Type B pancreatic cell (in vitro differentiated cells): ENCODE data around the gene BBS2. TPM values are rescaled to one million over a fixed set of nuclear protein-coding genes. Genes with fewer than 3 reads are reported as not detected.

Source experiments
- DNase-seq: peaks from one replicate; pipeline ENCODE4 v3.0.0; 2021; ENCODE audit warnings: mixed read lengths; ENCODE audit not compliant: unreplicated experiment; ENCODE audit errors: extremely low spot score
- H3K27ac Mint-ChIP-seq: 2 replicates; pipeline ENCODE4 v1.8.0; 2021; ENCODE audit warnings: mild to moderate bottlenecking, mixed read lengths
- H3K27me3 Mint-ChIP-seq: 2 replicates; pipeline ENCODE4 v1.8.0; 2021; ENCODE audit warnings: mixed read lengths
- H3K36me3 Mint-ChIP-seq: 2 replicates; pipeline ENCODE4 v1.8.0; 2021; ENCODE audit warnings: mixed read lengths
- H3K4me1 Mint-ChIP-seq: one replicate; pipeline ENCODE4 v1.8.0; 2021; ENCODE audit warnings: mixed read lengths; ENCODE audit not compliant: unreplicated experiment
- H3K4me3 Mint-ChIP-seq: 2 replicates; pipeline ENCODE4 v1.8.0; 2021; ENCODE audit warnings: mild to moderate bottlenecking, mixed read lengths
- H3K9me3 Mint-ChIP-seq: 2 replicates; pipeline ENCODE4 v1.8.0; 2021; ENCODE audit warnings: mixed read lengths
- total RNA-seq: library from RNA; stranded (reverse); gene quantifications from 2 replicates; pipeline ENCODE4 v1.2.1, GENCODE V29; 2021; ENCODE audit warnings: low replicate concordance
- TF ChIP-seq, protein P1 (sequence below): fragments of 200-600 bp; sonication (generic); conservative IDR thresholded peaks from 2 replicates; pipeline ENCODE4 v1.5.0; 2021; ENCODE audit warnings: antibody characterized with exemption, mild to moderate bottlenecking

The BBS2 gene
- total RNA-seq, 1 donor from 2014 or later = 39.6 TPM

DNA sequence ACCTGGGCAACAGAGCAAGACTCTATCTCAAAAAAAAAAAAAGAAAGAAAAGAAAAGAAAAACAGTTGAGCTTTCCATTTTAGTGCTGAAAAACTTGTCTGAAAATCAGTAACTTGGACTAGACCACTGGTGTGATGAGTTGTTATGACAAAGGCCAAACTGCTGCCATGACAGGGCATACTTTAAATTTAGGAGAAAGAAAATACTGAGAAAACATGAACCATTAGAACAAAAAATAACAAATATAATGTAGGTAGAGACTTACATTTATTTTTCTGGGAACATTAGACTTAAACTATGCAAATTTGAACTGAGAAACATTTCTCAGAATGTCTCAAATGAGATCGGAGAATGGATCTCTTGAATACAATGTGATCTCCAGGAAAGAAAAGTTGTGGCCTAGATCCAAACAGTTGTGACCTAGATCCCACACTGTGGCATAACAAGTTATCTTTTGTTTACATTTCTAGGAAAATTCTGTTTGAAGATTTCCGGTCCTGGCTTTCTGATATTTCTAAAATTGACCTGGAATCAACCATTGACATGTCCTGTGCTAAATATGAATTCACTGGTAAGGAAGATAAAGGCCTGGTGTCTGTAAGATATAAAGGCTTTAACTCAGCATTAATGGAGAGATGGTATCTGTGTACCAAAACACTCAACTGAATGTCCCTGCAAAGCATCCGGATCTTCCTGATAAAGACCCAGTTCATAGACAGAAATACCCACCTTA is 57.6 kb downstream of the BBS2 start:
- Mint-ChIP-seq H3K27me3 (no peaks in the 10 kb centered on the region), H3K4me1 (no peaks in the 10 kb centered on the region), H3K36me3 (peaks cover 39% of the 10 kb centered on the region), H3K27ac (no peak overlapping the region), H3K9me3 (no peaks in the 10 kb centered on the region), H3K4me3 (no peak overlapping the region)
- TF ChIP-seq, protein P1, sequence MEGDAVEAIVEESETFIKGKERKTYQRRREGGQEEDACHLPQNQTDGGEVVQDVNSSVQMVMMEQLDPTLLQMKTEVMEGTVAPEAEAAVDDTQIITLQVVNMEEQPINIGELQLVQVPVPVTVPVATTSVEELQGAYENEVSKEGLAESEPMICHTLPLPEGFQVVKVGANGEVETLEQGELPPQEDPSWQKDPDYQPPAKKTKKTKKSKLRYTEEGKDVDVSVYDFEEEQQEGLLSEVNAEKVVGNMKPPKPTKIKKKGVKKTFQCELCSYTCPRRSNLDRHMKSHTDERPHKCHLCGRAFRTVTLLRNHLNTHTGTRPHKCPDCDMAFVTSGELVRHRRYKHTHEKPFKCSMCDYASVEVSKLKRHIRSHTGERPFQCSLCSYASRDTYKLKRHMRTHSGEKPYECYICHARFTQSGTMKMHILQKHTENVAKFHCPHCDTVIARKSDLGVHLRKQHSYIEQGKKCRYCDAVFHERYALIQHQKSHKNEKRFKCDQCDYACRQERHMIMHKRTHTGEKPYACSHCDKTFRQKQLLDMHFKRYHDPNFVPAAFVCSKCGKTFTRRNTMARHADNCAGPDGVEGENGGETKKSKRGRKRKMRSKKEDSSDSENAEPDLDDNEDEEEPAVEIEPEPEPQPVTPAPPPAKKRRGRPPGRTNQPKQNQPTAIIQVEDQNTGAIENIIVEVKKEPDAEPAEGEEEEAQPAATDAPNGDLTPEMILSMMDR = no peak
- no peak for DNase-seq

DNA sequence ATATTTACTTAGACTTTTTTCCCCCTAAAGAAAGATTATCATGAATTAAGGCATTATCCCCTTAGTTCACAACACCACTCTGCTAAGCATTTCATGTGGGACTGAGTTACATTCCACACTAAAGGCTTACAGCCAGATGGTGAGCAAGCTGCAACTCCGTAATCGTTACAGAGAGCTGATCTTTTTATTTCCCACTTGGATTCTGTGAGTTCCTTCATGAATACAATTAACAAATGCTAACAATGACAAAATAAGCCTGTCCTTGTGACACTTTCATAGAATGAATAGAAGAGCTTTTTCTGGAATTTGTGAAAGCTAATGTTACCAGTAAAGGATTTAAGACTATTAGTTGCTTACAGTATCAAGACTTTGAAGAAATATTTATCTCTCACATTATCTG is 59.7 kb downstream of the BBS2 start:
- TF ChIP-seq, protein P1 = no peak
- Mint-ChIP-seq H3K27me3 (no peaks in the 10 kb centered on the region), H3K9me3 (no peaks in the 10 kb centered on the region), H3K27ac (no peak overlapping the region), H3K4me1 (no peaks in the 10 kb centered on the region), H3K4me3 (no peak overlapping the region), H3K36me3 (peaks cover 54% of the 10 kb centered on the region)
- DNase-seq = no peak

DNA sequence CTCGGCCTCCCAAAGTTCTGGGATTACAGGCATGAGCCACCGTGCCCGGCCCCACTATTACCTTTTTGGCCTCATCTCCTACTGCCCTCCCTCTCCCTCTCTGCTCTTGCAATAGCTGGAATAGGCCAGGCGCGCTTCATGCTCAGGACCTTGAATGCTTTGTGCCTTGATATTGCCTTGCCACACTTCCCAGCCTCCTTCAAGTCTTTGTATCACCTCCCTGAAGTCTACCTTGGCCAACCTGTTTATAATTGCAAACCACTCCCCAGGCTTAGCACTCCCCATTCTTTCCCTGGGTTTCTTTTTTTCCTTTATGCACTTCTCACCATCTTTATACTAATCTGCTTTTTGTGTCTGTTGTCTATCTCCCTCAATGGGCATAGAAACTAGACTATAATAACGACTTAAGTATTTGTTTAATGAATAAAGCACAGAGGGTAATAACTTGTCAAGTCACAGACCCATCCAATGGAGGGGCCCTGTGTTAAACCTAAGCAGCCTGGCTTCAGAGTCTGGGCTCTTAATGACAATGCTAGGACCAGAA is 61.8 kb downstream of the BBS2 start:
- H3K36me3 Mint-ChIP-seq = peaks cover 52% of the 10 kb centered on the region
- TF ChIP-seq, protein P1 = no peak
- H3K27ac Mint-ChIP-seq = peak overlapping the region; percentile 92
- H3K4me1 Mint-ChIP-seq = no peaks in the 10 kb centered on the region
- no peaks in the 10 kb centered on the region for H3K27me3 Mint-ChIP-seq
- no peaks in the 10 kb centered on the region for H3K9me3 Mint-ChIP-seq
- H3K4me3 Mint-ChIP-seq = peak overlapping the region; percentile 66
- no peak for DNase-seq

DNA sequence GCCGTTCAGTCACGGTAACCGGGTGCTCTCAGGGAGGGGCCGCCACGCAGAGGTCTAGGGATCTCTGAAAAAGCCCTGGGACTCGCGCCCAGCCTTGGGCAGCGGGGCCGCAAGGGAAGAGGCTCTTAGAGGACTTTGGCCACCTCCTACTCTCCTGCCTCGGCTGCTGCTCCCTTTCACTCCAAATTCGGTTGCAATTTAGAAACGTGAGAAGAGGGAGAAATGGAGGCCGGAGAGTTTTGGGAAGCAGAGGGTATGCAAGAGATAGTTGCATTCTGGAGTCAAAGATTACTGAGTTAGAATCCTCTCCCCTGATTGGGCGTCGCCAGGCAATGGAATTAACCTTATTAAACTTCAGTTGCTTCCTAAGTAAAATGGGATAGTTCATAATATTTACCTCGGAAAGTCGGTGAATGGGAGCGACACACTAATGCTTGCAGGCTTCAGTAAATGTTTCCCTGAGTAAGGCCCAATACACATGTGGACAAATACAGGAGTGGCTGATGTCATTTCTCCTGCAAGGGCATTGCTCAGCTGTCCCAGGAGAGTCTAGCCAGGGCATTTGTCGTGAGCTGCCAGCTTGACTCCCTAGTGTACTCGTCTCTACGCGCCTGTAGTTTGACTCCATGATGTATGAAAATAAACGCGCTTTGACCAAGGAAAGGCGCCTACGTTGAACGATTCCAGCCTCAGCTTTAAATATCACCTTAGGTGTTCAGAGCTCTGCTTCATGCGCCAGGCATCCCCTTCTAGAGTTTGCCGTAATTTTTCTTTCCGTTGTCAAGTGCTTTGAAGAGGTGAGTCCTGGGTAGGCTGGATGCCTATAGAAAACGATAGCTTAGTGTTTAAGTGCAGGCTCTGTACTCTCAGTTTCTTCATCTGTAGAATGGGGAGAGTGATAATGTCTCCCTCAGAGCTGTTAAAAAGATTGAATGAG is 67.8 kb downstream of the BBS2 start:
- peak overlapping the region; percentile 96 for H3K4me3 Mint-ChIP-seq
- H3K27ac Mint-ChIP-seq = peak overlapping the region; percentile 96
- H3K36me3 Mint-ChIP-seq = peaks cover 22% of the 10 kb centered on the region
- no peaks in the 10 kb centered on the region for H3K9me3 Mint-ChIP-seq
- TF ChIP-seq, protein P1 = no peak
- H3K27me3 Mint-ChIP-seq = no peaks in the 10 kb centered on the region
- DNase-seq = no peak
- H3K4me1 Mint-ChIP-seq = peaks cover 22% of the 10 kb centered on the region

DNA sequence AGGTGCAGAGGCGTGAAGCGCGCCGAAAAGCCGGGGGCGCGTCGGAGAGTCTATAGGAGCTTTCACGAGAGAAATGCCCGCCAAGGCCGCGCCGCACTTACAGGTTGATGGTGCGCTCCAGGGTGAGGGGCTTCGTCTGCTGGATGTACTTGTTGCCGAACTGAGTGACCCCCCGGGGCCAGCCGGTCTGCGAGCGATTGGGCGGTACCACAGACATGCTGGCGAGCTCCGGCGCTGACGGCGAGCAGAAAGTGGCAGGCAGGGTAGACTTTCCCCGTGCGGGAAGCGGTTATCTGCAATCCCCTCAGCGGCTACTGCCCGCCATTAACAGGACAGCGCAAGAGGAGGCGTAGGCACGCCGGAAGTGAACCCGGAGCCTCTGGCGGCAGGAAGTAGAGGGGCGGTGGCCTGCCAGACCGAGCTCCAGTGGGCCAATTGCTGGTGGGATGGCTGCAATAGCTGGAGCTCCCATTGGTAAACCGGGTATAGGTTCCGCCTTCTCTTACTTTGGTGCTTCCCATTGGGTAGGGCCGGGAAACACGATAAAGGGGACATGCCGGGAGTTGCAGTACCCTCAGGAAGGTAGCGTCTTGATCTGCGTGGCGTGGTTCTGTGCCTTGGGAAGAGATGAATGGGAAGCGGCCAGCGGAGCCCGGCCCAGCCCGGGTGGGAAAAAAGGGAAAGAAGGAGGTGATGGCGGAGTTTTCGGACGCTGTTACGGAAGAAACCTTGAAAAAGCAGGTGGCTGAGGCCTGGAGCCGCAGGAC is 68.7 kb downstream of the BBS2 start, which contains the start of the genes NUDT21 and OGFOD1:
Gene NUDT21, minus strand, starts transcription at position 347 of the 767 bp plus-strand sequence. Its CDS starts 130 bp downstream, at position 217.
Gene OGFOD1, plus strand, starts transcription at position 569 of the 767 bp plus-strand sequence. Its CDS starts 59 bp downstream, at position 628.
- TF ChIP-seq, protein P1 = peak; percentile 10
- Mint-ChIP-seq H3K36me3 (peaks cover 14% of the 10 kb centered on the region), H3K27ac (peak within 1 kb of the TSS; percentile 96), H3K4me3 (peak within 1 kb of the TSS; percentile 96), H3K9me3 (no peaks in the 10 kb centered on the region), H3K4me1 (peaks cover 22% of the 10 kb centered on the region), H3K27me3 (no peaks in the 10 kb centered on the region)
- DNase-seq = peak; percentile 90
